Epithelial cell of esophagus (primary cell): Measurements from ENCODE around the gene VWDE.

ENCODE experiments used
- DNase-seq: peaks from one replicate; pipeline ENCODE4 v3.0.0; 2010; ENCODE audit warnings: low read depth
- H3K4me3 ChIP-seq: 2 replicates; pipeline ENCODE4 v1.5.1; 2011; ENCODE audit warnings: mild to moderate bottlenecking, low read length, control low read depth
- TF ChIP-seq, protein P1 (sequence below): IDR thresholded peaks from 2 replicates; pipeline ENCODE4 v1.5.1; 2011; ENCODE audit warnings: low read depth, mild to moderate bottlenecking, low read length, control low read depth, inconsistent platforms; ENCODE audit not compliant: insufficient read depth; ENCODE audit errors: missing control alignments

Gene VWDE

DNA sequence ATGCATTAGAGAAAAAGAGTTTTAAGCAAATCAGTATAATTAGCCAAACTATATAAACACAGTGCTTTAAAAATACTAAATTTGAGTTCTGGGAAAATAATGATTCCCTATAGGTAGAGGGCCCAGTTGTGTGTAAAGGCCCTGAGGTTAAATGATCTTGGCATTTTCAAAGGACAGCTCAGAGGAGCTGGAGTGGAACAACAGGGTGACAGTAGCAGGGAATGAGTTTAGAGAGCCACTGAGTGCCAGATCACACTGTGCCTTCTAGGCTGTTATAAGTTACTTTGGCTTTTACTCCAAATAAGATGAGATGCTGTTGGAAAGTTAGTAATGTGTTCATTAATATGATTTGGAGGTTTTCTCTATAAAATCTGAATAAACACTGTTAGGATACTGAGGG, 34.6 kb downstream of the VWDE start:
- no peak for DNase-seq
- TF ChIP-seq, protein P1, sequence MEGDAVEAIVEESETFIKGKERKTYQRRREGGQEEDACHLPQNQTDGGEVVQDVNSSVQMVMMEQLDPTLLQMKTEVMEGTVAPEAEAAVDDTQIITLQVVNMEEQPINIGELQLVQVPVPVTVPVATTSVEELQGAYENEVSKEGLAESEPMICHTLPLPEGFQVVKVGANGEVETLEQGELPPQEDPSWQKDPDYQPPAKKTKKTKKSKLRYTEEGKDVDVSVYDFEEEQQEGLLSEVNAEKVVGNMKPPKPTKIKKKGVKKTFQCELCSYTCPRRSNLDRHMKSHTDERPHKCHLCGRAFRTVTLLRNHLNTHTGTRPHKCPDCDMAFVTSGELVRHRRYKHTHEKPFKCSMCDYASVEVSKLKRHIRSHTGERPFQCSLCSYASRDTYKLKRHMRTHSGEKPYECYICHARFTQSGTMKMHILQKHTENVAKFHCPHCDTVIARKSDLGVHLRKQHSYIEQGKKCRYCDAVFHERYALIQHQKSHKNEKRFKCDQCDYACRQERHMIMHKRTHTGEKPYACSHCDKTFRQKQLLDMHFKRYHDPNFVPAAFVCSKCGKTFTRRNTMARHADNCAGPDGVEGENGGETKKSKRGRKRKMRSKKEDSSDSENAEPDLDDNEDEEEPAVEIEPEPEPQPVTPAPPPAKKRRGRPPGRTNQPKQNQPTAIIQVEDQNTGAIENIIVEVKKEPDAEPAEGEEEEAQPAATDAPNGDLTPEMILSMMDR: no peak

GRCh38 chr7:12360948-12361347, 42.7 kb downstream of the VWDE start:
- TF ChIP-seq, protein P1: no peak
- DNase-seq: no peak
- no peak overlapping the region for H3K4me3 ChIP-seq

More for the DNA sequence above, 34.6 kb downstream of the VWDE start:
- no peak overlapping the region for H3K4me3 ChIP-seq

DNA sequence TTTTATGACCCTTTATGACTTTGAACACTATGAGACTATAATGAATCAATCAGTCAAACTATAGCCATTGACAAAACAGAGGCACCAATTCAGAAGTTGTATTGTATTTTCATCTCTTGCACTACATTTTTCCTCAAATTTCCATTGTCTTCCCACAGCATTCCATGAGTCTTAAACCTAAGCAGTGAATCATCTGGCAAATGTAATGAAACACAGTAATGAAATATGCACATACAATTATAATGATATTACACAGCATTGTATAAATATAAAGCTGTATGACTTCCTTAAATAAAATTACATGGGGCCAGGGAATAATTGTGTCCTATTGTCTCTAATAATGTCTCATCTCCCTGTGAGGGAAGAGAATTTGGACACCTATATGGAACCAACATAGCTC, 45.0 kb downstream of the VWDE start:
- peak; percentile 19 for DNase-seq
- TF ChIP-seq, protein P1: no peak
- H3K4me3 ChIP-seq: no peak overlapping the region

- DNase-seq: no peak
- no peak overlapping the region for H3K4me3 ChIP-seq
- TF ChIP-seq, protein P1: no peak
Measured at GRCh38 chr7:12357508-12357907, 46.2 kb downstream of the VWDE start.

DNA sequence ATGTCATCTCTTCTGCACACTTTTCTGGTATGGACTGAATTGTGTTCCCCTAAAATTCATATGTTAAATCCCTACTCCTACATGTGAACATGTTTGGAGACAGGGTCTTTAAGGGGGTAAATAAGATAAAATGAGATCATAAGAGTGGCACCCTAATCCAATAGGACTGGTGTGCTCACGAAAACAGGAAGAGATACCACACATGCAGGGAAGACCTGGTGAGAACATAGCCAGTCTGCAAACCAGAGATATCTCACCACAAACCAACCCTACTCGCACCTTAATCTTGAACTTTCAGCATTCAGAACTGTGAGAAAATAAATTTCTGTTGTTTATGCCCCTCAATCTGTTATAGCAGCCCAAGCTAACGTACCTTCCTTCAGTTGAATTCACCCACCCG, 51.8 kb downstream of the VWDE start:
- no peak overlapping the region for H3K4me3 ChIP-seq
- TF ChIP-seq, protein P1: no peak
- no peak for DNase-seq

DNA sequence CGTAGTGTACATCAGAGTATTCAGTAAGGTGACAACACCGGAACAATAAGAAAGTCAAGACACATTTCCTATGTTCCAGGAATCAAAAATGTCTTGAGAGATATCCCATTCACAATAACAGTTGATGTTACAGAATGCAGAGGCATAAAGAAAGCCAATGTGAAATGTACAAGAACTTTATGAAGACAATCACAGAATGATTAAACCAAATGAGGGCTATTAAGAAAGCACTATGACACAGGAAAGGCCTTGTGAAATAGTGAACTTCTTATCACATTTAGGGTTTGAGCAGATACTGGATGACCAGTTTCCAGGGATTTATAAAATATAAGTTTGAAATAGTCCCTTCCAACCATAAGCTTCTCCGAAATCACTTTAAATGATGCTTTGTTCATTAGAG, 52.7 kb downstream of the VWDE start:
- H3K4me3 ChIP-seq: no peak overlapping the region
- DNase-seq: no peak
- TF ChIP-seq, protein P1: no peak

DNA sequence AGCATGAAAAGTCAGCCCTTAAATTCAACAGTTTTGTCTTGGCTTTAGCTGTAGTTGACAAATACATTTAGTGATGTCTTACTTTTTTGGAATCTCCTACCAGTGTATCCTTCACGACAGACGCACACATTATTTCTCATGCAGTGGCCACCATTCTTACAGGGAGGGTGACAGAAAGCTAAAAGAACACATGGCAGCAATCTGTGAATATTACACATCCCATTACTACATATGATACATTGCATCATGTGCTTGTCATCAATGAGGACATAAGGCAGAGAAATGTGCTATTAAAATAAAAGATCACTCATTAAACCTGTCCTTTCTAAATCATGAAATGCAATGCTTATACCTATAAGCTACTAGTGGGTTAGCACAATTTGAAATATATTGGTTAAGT, 66.6 kb downstream of the VWDE start:
- no peak for DNase-seq
- H3K4me3 ChIP-seq: no peak overlapping the region
- TF ChIP-seq, protein P1: no peak
